K562 (cell line): Measurements from ENCODE around the gene SUFU. TPM values are rescaled to one million over a fixed set of nuclear protein-coding genes. Genes with fewer than 3 reads are reported as not detected.

Experiments used
- ATAC-seq: fragments of 200-7000 bp; cut with Tn5 transposase; 3 replicates; pipeline ENCODE4 v1.9.1; 2020; ENCODE audit warnings: moderate library complexity
- BruUV-seq: library from RNA; stranded (reverse); fragments of 400-500 nt; replicated peaks from 2 replicates; lab custom pipeline; 2021; lab: Mats Ljungman, UMichigan
- CTCF ChIA-PET: fragments of 300-600 bp; formaldehyde crosslinking; extraction: SDS; loops from one replicate; lab custom pipeline; 2021; ENCODE audit warnings: low intra/inter-chr PET ratio; lab: Yijun Ruan, JAX
- POLR2A ChIA-PET: fragments of 300-600, 350-650 bp; sonication (Branson Sonifier 250); formaldehyde crosslinking; extraction: SDS; loops from one replicate; lab custom pipeline; 2021; ENCODE audit warnings: antibody characterized with exemption, inconsistent platforms; lab: Yijun Ruan, JAX
- DNase-seq, 4 experiments: peaks; one replicate each; pipeline versions ENCODE4 v3.0.0 to v3.0.0-alpha.2; 2011 to 2018; ENCODE audit warnings: low spot score in 3 of 4, mixed read lengths in 3 of 4; ENCODE audit errors: extremely low read depth in 1 of 4
- FAIRE-seq: peaks from 2 replicates; lab custom pipeline; 2011; peaks lifted over from hg19 to GRCh38; lab: Jason Lieb, UNC
- H2AFZ ChIP-seq: 2 replicates; pipeline ENCODE4 v1.6.0; 2011; ENCODE audit warnings: low read depth, low read length, control low read depth, inconsistent platforms
- H3K27ac ChIP-seq: fragments of 200-600 bp; 3 replicates; pipeline ENCODE4 v1.8.0; 2011; ENCODE audit warnings: low read depth, mild to moderate bottlenecking, control low read depth, inconsistent platforms, low read length, moderate library complexity, mixed read lengths; ENCODE audit errors: extremely low read depth
- H3K27me3 ChIP-seq, 2 experiments: fragments of 300-600 bp in 1 of 2; 2 replicates in 1 of 2; 3 replicates in 1 of 2; pipeline versions ENCODE4 v1.6.0 to v1.8.0; 2011; ENCODE audit warnings: inconsistent platforms in 2 of 2, low read length in 2 of 2, mild to moderate bottlenecking in 1 of 2, mixed read lengths in 1 of 2, moderate library complexity in 1 of 2; ENCODE audit not compliant: control insufficient read depth in 2 of 2, insufficient read depth in 2 of 2
- H3K36me3 ChIP-seq: fragments of 300-600 bp; 3 replicates; pipeline ENCODE4 v1.8.0; 2011; ENCODE audit warnings: mild to moderate bottlenecking, low read length, inconsistent platforms; ENCODE audit not compliant: control insufficient read depth, insufficient read depth
- H3K4me1 ChIP-seq, 2 experiments: fragments of 200-600 bp in 1 of 2; replicated peaks in 1 of 2; 2 replicates in 1 of 2; 3 replicates in 1 of 2; pipeline versions ENCODE4 v1.5.1 to v1.8.0; 2011; ENCODE audit warnings: inconsistent platforms in 2 of 2, low read length in 2 of 2, mild to moderate bottlenecking in 1 of 2, mixed read lengths in 1 of 2, moderate library complexity in 1 of 2; ENCODE audit not compliant: control insufficient read depth in 2 of 2, insufficient read depth in 2 of 2
- H3K4me2 ChIP-seq: 2 replicates; pipeline ENCODE4 v1.6.1; 2011; ENCODE audit warnings: low read length, control low read depth, inconsistent platforms, mixed read lengths; ENCODE audit not compliant: insufficient read depth
- H3K4me3 ChIP-seq: fragments of 200-600 bp; sonication (generic), shearing (Covaris generic); 2 replicates; pipeline ENCODE4 v1.5.1; 2016; ENCODE audit warnings: control low read depth, inconsistent platforms
- H3K79me2 ChIP-seq: fragments of 200-600 bp; 3 replicates; pipeline ENCODE4 v1.8.0; 2011; ENCODE audit warnings: low read length, inconsistent platforms; ENCODE audit not compliant: control insufficient read depth, insufficient read depth
- H3K9ac ChIP-seq, 2 experiments: 2 replicates each; pipeline versions ENCODE4 v1.6.0 to v1.6.1; 2011; ENCODE audit warnings: low read depth in 2 of 2, low read length in 2 of 2, control low read depth in 1 of 2, inconsistent platforms in 1 of 2, mild to moderate bottlenecking in 1 of 2, mixed read lengths in 1 of 2; ENCODE audit not compliant: insufficient read depth in 1 of 2
- H3K9me1 ChIP-seq: one replicate; pipeline ENCODE4 v1.6.0; 2011; ENCODE audit warnings: inconsistent platforms, mild to moderate bottlenecking, low read length, moderate library complexity; ENCODE audit not compliant: control insufficient read depth, insufficient read depth
- H3K9me3 ChIP-seq: replicated peaks from 2 replicates; pipeline ENCODE4 v1.5.1; 2011; ENCODE audit warnings: low read depth, low read length, inconsistent platforms; ENCODE audit not compliant: control insufficient read depth, insufficient read depth
- H4K20me1 ChIP-seq: replicated peaks from 2 replicates; pipeline ENCODE4 v1.6.1; 2011; ENCODE audit warnings: low read length, inconsistent platforms, mixed read lengths; ENCODE audit not compliant: control insufficient read depth, insufficient read depth
- BACH1 ChIP-seq: fragments of 200-800 bp; sonication (Bioruptor generic); IDR thresholded peaks from 2 replicates; pipeline ENCODE4 v1.6.1; 2016; ENCODE audit warnings: missing genetic modification characterization, missing compliant biosample characterization
- CUX1 ChIP-seq: fragments of 200-800 bp; sonication (Bioruptor generic); IDR thresholded peaks from 2 replicates; pipeline ENCODE4 v1.6.1; 2016; ENCODE audit warnings: missing genetic modification characterization, missing compliant biosample characterization
- DPF2 ChIP-seq: fragments of 450-650 bp; IDR thresholded peaks from 2 replicates; pipeline ENCODE4 v1.6.1; 2016
- EP300 ChIP-seq: IDR thresholded peaks from 2 replicates; pipeline ENCODE4 v1.6.1; 2012; ENCODE audit warnings: low read length, improper control_type of control experiment
- FOXA1 ChIP-seq: fragments of 450-650 bp; IDR thresholded peaks from 2 replicates; pipeline ENCODE4 v1.6.1; 2016; ENCODE audit warnings: mild to moderate bottlenecking, borderline replicate concordance
- JUND ChIP-seq, 2 experiments: IDR thresholded peaks; 2 replicates in 1 of 2; 3 replicates in 1 of 2; pipeline ENCODE4 v1.6.1; 2011; ENCODE audit warnings: borderline replicate concordance in 2 of 2, low read depth in 2 of 2, low read length in 2 of 2, improper control_type of control experiment in 1 of 2, missing biosample characterization in 1 of 2, missing genetic modification characterization in 1 of 2, missing genetic modification reagents in 1 of 2
- NR2C1 ChIP-seq, 2 experiments: fragments of 450-650 bp; IDR thresholded peaks; 2 replicates each; pipeline ENCODE4 v1.6.1; 2017; ENCODE audit warnings: mild to moderate bottlenecking in 2 of 2, antibody characterized with exemption in 1 of 2, inconsistent platforms in 1 of 2, missing compliant biosample characterization in 1 of 2, missing genetic modification characterization in 1 of 2
- SMARCA4 ChIP-seq: fragments of 450-650 bp; IDR thresholded peaks from 2 replicates; pipeline ENCODE4 v1.6.1; 2016
- TSHZ1 ChIP-seq: fragments of 250-450 bp; sonication (Bioruptor Pico); IDR thresholded peaks from 2 replicates; pipeline ENCODE4 v1.4.0; 2020; ENCODE audit warnings: mild to moderate bottlenecking, moderate library complexity
- WGBS: fragments of 100-300 bp; shearing (Covaris generic); methylation state at CpG from one replicate; pipeline ENCODE4 v1.1.6; 2016; ENCODE audit warnings: low coverage, mixed read lengths; ENCODE audit not compliant: insufficient coverage; ENCODE audit errors: missing lambda C conversion rate; 5-methylcytosine and 5-hydroxymethylcytosine counted together
- in situ Hi-C: fragments of 300-500 bp; cut with MboI; formaldehyde crosslinking; loops from 4 replicates; pipeline ENCODE4 v1.15.0; 2018; ENCODE audit warnings: inconsistent platforms, mixed read lengths
- intact Hi-C: fragments of 100-400 bp; cut with micrococcal nuclease; formaldehyde crosslinking; loops from 2 replicates; pipeline ENCODE4 v1.14.2; 2022
- polyA plus RNA-seq, 8 experiments: library from polyadenylated mRNA; depleted of rRNA in 4 of 8; stranded (reverse) in 5 of 8; unstranded in 3 of 8; fragments of >200 nt; fragmentation: Nextera tagmentation in 2 of 8; fragmentation: Illumina TruSeq in 1 of 8; extraction: Ambion mirVana in 2 of 8; extraction: Trizol in 1 of 8; gene quantifications; 2 replicates each; pipeline versions ENCODE4 v1.2.1 to v1.2.3, GENCODE V29; 2011 to 2014; ENCODE audit warnings: inconsistent platforms in 1 of 8, missing spikeins in 1 of 8
- total RNA-seq, 7 experiments: library from RNA; depleted of rRNA in 6 of 7; stranded (reverse); fragments of >200 nt in 6 of 7; fragmentation: Illumina TruSeq in 2 of 7; extraction: Trizol in 2 of 7; gene quantifications; 2 replicates each; pipeline versions ENCODE4 v1.2.1 to v1.2.3, GENCODE V29; 2011 to 2021; ENCODE audit warnings: low replicate concordance in 1 of 7

The SUFU gene
- total and polyA plus RNA-seq, 9 of the 15 experiments (the other 6 are each of a cell fraction or from before 2014, with no cell fraction given): 0.59 to 6.3 (median 0.82) TPM

DNA sequence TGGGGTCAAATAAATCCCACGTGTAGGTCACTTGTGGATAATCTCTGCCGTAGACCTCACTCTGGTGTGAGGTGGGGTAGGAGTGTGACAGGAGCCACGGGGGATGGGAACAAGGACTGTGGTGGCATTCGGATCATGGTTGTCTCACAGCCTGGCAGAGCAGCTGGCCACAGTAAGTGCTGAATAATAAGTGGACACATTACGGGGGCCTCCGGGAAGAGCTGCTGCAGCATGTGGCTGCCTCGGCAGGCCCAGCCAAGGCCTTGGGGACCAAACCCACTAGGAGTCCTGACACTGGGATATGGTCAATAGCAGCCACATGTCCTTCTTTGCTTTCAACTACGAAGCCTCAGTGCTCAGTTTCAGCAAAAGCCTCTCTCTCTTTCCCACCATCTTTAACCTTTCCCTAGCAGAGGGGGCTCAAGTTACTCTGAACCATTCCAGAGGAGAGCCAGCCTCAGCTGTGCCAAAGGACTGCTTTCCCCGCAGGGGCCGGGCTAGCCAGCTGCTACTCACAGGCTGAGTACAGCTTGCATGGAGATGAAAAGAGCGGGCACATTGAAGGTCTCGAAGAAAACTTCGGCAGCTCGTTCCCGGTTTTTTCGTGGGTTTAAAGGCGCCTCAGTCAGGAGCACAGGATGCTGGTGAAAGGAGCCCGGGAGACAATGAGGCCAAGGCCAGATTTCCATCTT, 18.5 kb upstream of the SUFU start:
- FAIRE-seq (no peak), DNase-seq (no peak), ATAC-seq (no peak)
- H4K20me1 ChIP-seq: no peaks in the 10 kb centered on the region
- WGBS: 86% methylated on average over 11 of the region's 18 CpGs
- no peak overlapping the region for H3K4me2 ChIP-seq
- H3K9ac ChIP-seq: no peak overlapping the region
- intact Hi-C loops: no loop called here
- no peaks in the 10 kb centered on the region for H3K9me1 ChIP-seq
- in situ Hi-C loops: no loop called here
- no peaks in the 10 kb centered on the region for H3K4me1 ChIP-seq
- no peaks in the 10 kb centered on the region for H3K9me3 ChIP-seq
- CTCF ChIA-PET: no interaction called here
- H2AFZ ChIP-seq: no peak overlapping the region
- no peaks in the 10 kb centered on the region for H3K27me3 ChIP-seq
- POLR2A ChIA-PET: interaction anchor here (0.8 to 2.2 kb wide), 3 partner anchors 9 to 15 kb away, joined by 3 to 6 read pairs (median 5); no protein-coding TSS in a partner anchor
- H3K27ac ChIP-seq: no peak overlapping the region
- H3K79me2 ChIP-seq: no peaks in the 10 kb centered on the region
- no peak overlapping the region for H3K4me3 ChIP-seq
- TF ChIP-seq NR2C1 (IDR thresholded peaks at IDR 0.05) (no peak), NR2C1 (tag; IDR thresholded peaks at IDR 0.05) (no peak), FOXA1 (no peak), DPF2 (no peak), SMARCA4 (no peak), JUND (IDR thresholded peaks at IDR 0.05; ENCODE audit: borderline replicate concordance, low read depth, low read length) (no peak), JUND (tag; IDR thresholded peaks at IDR 0.05; ENCODE audit: borderline replicate concordance, low read depth, low read length) (no peak), CUX1 (CRISPR knock-in tag) (no peak), BACH1 (no peak), EP300 (no peak), TSHZ1 (no peak)
- BruUV-seq: no TSS peak
- peaks cover 88% of the 10 kb centered on the region; the same call in 2 of the 3 replicates for H3K36me3 ChIP-seq
